ENCODE measurements around the gene C11orf91. TPM values are rescaled to one million over a fixed set of nuclear protein-coding genes. Genes with fewer than 3 reads are reported as not detected.

C11orf91 gene
- total and polyA plus RNA-seq, 2 of the 4 experiments (the other 2 are of a cell fraction): 0.10 TPM; not detected in 1

- no peak overlapping the region for H3K18ac ChIP-seq (ENCODE audit: low read depth, low read length)
- no peak overlapping the region for H2BK5ac ChIP-seq (ENCODE audit: low read depth, low read length, poor library complexity, severe bottlenecking)
- peaks cover 3% of the 10 kb centered on the region for H3K4me1 ChIP-seq (ENCODE audit: control insufficient read depth, insufficient read depth, low read length)
- intact Hi-C loops (cut with micrococcal nuclease) (no loop called here), dilution Hi-C loops (cut with HindIII; ENCODE audit: low sequenced_read_pairs, unreplicated experiment) (no loop called here), in situ Hi-C loops (cut with MboI; ENCODE audit: low sequenced_read_pairs) (no loop called here)
- H3K9ac ChIP-seq (ENCODE audit: low read depth, low read length): no peak overlapping the region
- H2BK15ac ChIP-seq (ENCODE audit: low read depth, low read length): 0 out of 3 replicates have a peak overlapping the region, but pooled peaks have one; percentile 59
- H2AFZ ChIP-seq (replicated peaks; ENCODE audit: low read length, poor library complexity): no peak overlapping the region
- peak overlapping the region; percentile 49; the same call in 1 of the 2 replicates for H2BK20ac ChIP-seq (ENCODE audit: low read depth, low read length)
- peak overlapping the region; percentile 15 for H2AK9ac ChIP-seq (replicated peaks; ENCODE audit: low read depth, low read length, poor library complexity)
- H3K56ac ChIP-seq (ENCODE audit: extremely low read depth, insufficient read depth, low read length): no peak overlapping the region
- H3K4me3 ChIP-seq (ENCODE audit: insufficient read depth, low read depth, low read length): no peak overlapping the region
- no TSS peak for BruUV-seq (replicated peaks)
- no peaks in the 10 kb centered on the region; the same call in 1 of the 2 replicates for H3K9me1 ChIP-seq (ENCODE audit: insufficient read depth, low read length)
- TF ChIP-seq RFX5 (IDR thresholded peaks at IDR 0.05; ENCODE audit: low read depth, low read length) (no peak), USF2 (IDR thresholded peaks at IDR 0.05; ENCODE audit: low read depth, low read length) (no peak), RAD21 (IDR thresholded peaks at IDR 0.05; ENCODE audit: low read length) (no peak), SMC3 (IDR thresholded peaks at IDR 0.05; ENCODE audit: low read depth, low read length) (no peak), RCOR1 (IDR thresholded peaks at IDR 0.05; ENCODE audit: insufficient replicate concordance, low read length) (no peak), ELK1 (IDR thresholded peaks at IDR 0.05; ENCODE audit: borderline replicate concordance, low read depth, low read length) (no peak), FOS (IDR thresholded peaks at IDR 0.05; ENCODE audit: low read depth, low read length) (no peak), CTCF (conservative IDR thresholded peaks at IDR 0.05; ENCODE audit: low read depth, low read length) (no peak), POLR2A (IDR thresholded peaks at IDR 0.05; ENCODE audit: low read depth, low read length) (no peak), MAFK (IDR thresholded peaks at IDR 0.05; ENCODE audit: low read depth, low read length) (no peak), BHLHE40 (IDR thresholded peaks at IDR 0.05; ENCODE audit: low read depth, low read length) (no peak), NFE2L2 (IDR thresholded peaks at IDR 0.05; ENCODE audit: low read depth, low read length) (no peak), CHD1 (IDR thresholded peaks at IDR 0.05; ENCODE audit: low read depth, low read length) (no peak), CEBPB (IDR thresholded peaks at IDR 0.05; ENCODE audit: low read depth, low read length) (no peak), MAZ (IDR thresholded peaks at IDR 0.05; ENCODE audit: borderline replicate concordance, low read depth, low read length) (no peak), MXI1 (IDR thresholded peaks at IDR 0.05; ENCODE audit: borderline replicate concordance, low read depth, low read length) (no peak)
- H3K36me3 ChIP-seq (ENCODE audit: control insufficient read depth, insufficient read depth, low read length): no peaks in the 10 kb centered on the region
- ChIA-PET CTCF (no interaction called here), POLR2A (ENCODE audit: unreplicated experiment) (no interaction called here)
- no peaks in the 10 kb centered on the region for H4K20me1 ChIP-seq (ENCODE audit: insufficient read depth, low read length)
- peak overlapping the region; percentile 8; the same call in 1 of the 2 replicates for H3K14ac ChIP-seq (replicated peaks; ENCODE audit: low read depth, low read length)
- H3K79me1 ChIP-seq (ENCODE audit: low read depth in 1 of 2, low read length in 2 of 2): no peaks in the 10 kb centered on the region
- H4K5ac ChIP-seq (ENCODE audit: low read depth, low read length): no peak overlapping the region
- H2AK5ac ChIP-seq (ENCODE audit: low read depth, low read length): no peak overlapping the region
- no peak overlapping the region for H4K91ac ChIP-seq (ENCODE audit: insufficient read depth, low read depth, low read length)
- 0 out of 2 replicates have a peak overlapping the region, but pooled peaks have one; percentile 52 for H2BK120ac ChIP-seq (ENCODE audit: low read depth, low read length)
- ATAC-seq (ENCODE audit: low read depth) (no peak), DNase-seq (no peak)
- 80% methylated on average over 1 of the region's 1 CpG; no CpG with 5 or more reads in 1 of the 2 experiments for WGBS, 2 experiments (ENCODE audit: extremely low coverage in 2 of 2, insufficient read length in 1 of 2)
- H3K23ac ChIP-seq (ENCODE audit: low read depth, low read length): peak overlapping the region; percentile 7; the same call in 1 of the 2 replicates
- H3K4ac ChIP-seq (ENCODE audit: low read depth, low read length): no peak overlapping the region; the same call in 1 of the 2 replicates
- no peak overlapping the region for H3K27ac ChIP-seq (ENCODE audit: insufficient read depth, low read length)
- no peak overlapping the region; a peak in 1 of 4 replicates for H4K8ac ChIP-seq (ENCODE audit: low read depth in 2 of 2, low read length in 2 of 2)
- H3K9me3 ChIP-seq (ENCODE audit: control insufficient read depth, insufficient read depth, low read length): no peaks in the 10 kb centered on the region
- H3K4me2 ChIP-seq (ENCODE audit: low read depth, low read length): no peak overlapping the region
- H3K27me3 ChIP-seq (ENCODE audit: control insufficient read depth, insufficient read depth, low read length): no peaks in the 10 kb centered on the region
These were observed 48.2 kb downstream of the C11orf91 start for GRCh38 chr11:33652431-33652830.

Measured in IMR-90 (cell line).